22Rv1 (cell line): Measurements from ENCODE around the gene ARL13A.

Experiments used
- H3K27ac ChIP-seq: fragments of 450-650 bp; 2 replicates; pipeline ENCODE4 v1.5.1; 2017
- CTCF ChIP-seq: fragments of 450-650 bp; IDR thresholded peaks from 2 replicates; pipeline ENCODE4 v1.5.1; 2017; ENCODE audit warnings: mild to moderate bottlenecking
- ZFX ChIP-seq: fragments of 450-650 bp; IDR thresholded peaks from 2 replicates; pipeline ENCODE4 v1.6.1; 2017; ENCODE audit warnings: antibody characterized with exemption, borderline replicate concordance

Gene ARL13A

DNA sequence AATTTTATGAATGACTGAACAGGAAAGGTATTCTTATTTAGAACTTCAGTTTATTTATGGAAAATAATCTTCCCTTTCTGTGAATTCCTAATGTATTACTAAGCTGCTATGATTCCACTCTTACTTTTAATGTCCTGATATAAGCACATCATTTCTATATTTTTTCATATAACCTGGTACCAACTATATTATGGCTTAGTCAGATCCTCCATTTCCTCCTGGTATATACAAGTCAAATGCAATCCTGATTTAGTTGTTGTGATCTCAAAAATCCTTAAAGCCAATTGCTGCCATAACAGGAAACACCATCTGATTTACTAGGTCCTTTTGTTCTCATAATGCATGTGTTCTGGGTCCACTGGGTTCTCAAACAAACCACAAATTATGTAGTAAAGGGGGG is 55.6 kb downstream of the ARL13A start:
- H3K27ac ChIP-seq = no peak overlapping the region
- TF ChIP-seq ZFX (no peak), CTCF (no peak)

GRCh38 chrX:101028562-101028961 is 59.1 kb downstream of the ARL13A start:
- TF ChIP-seq CTCF (no peak), ZFX (no peak)
- H3K27ac ChIP-seq = no peak overlapping the region

- no peak overlapping the region for H3K27ac ChIP-seq
- TF ChIP-seq ZFX (no peak), CTCF (no peak)
Observed at GRCh38 chrX:101029665-101030064, 60.2 kb downstream of the ARL13A start.

DNA sequence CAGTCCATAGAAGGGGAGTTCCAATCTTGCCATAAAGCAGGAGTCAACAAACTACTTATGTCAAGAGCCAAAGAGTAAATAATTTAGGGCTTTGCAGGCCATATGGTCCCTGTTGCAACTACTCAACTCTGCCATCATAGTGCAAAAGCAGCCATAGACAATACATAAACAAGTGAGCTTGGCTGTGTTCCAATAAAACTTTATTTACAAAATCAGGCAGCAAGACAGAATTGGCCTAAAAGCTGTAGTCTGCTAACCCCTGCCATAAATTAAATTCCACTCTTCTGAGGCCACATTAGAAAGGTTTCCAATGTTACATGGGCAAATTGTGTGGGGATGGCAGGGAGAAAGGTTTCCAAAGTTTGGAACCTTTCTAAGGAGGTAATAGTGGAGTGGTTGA is 67.7 kb downstream of the ARL13A start:
- H3K27ac ChIP-seq = no peak overlapping the region
- TF ChIP-seq ZFX (no peak), CTCF (no peak)

GRCh38 chrX:101040197-101040596 is 70.7 kb downstream of the ARL13A start:
- no peak overlapping the region for H3K27ac ChIP-seq
- no peak for TF ChIP-seq CTCF
- no peak for TF ChIP-seq ZFX
